HUDEP-2 (cell line): ENCODE results near the gene OR14A16.

Experiments used
- DNase-seq, 76 experiments: peaks; one replicate each; lab custom pipeline; 2025; ENCODE audit not compliant: unreplicated experiment in 76 of 76; lab: John Stamatoyannopoulos, UW

The OR14A16 gene

GRCh38 chr1:247797518-247797917 is 26.4 kb downstream of the OR14A16 start:
- no peak for DNase-seq

- no peak for DNase-seq
Measured at GRCh38 chr1:247769603-247770002, 54.3 kb downstream of the OR14A16 start.
